ENCODE results near the gene DDX27.
A peak's percentile ranks its signal among the peaks of the same experiment; 100 is the strongest.

The DDX27 gene

GRCh38 chr20:49275216-49275615 lies 56.0 kb downstream of the DDX27 start:
- DNase-seq (ENCODE audit: low read depth): no peak
- no peak for TF ChIP-seq CTCF (conservative IDR thresholded peaks at IDR 0.05; ENCODE audit: low read length)
- no peak overlapping the region for H3K4me3 ChIP-seq (ENCODE audit: low read length)

GRCh38 chr20:49275636-49276035 lies 56.4 kb downstream of the DDX27 start:
- H3K4me3 ChIP-seq (ENCODE audit: low read length): peak overlapping the region; percentile 76
- DNase-seq (ENCODE audit: low read depth): no peak
- TF ChIP-seq CTCF (conservative IDR thresholded peaks at IDR 0.05; ENCODE audit: low read length): no peak

- DNase-seq (ENCODE audit: low read depth): peak; percentile 57
- H3K4me3 ChIP-seq (ENCODE audit: low read length): peak overlapping the region; percentile 76
- TF ChIP-seq CTCF (conservative IDR thresholded peaks at IDR 0.05; ENCODE audit: low read length): no peak
Measured at GRCh38 chr20:49276161-49276960, 57.1 kb downstream of the DDX27 start.

GRCh38 chr20:49276961-49277785 lies 58.0 kb downstream of the DDX27 start:
- peak overlapping the region; percentile 76 for H3K4me3 ChIP-seq (ENCODE audit: low read length)
- DNase-seq (ENCODE audit: low read depth): no peak
- no peak for TF ChIP-seq CTCF (conservative IDR thresholded peaks at IDR 0.05; ENCODE audit: low read length)

GRCh38 chr20:49277786-49278035 lies 58.5 kb downstream of the DDX27 start:
- peak overlapping the region; percentile 76 for H3K4me3 ChIP-seq (ENCODE audit: low read length)
- TF ChIP-seq CTCF (conservative IDR thresholded peaks at IDR 0.05; ENCODE audit: low read length): no peak
- no peak for DNase-seq (ENCODE audit: low read depth)

- DNase-seq (ENCODE audit: low read depth): peak; percentile 97
- H3K4me3 ChIP-seq (ENCODE audit: low read length): peak within 1 kb of the TSS; percentile 100
- no peak for TF ChIP-seq CTCF (conservative IDR thresholded peaks at IDR 0.05; ENCODE audit: low read length)
Measured at GRCh38 chr20:49278036-49278817, 59.0 kb downstream of the DDX27 start, which contains the start of gene ZNFX1. Gene ZNFX1, minus strand, starts transcription at chr20:49278057. Its CDS starts 2,218 bp downstream, at chr20:49275839.

Data from AG10803 (cell line).